HepG2 (cell line): ENCODE measurements around the gene FITM2. TPM values are rescaled to one million over a fixed set of nuclear protein-coding genes. Genes with fewer than 3 reads are reported as not detected.
A peak's percentile ranks its signal among the peaks of the same experiment; 100 is the strongest.

ENCODE experiments used
- EHMT2 ChIP-seq: fragments of 200-600 bp; sonication (generic); IDR thresholded peaks from 2 replicates; pipeline ENCODE4 v1.7.0; 2017; ENCODE audit warnings: antibody characterized with exemption, low read depth, low read length, borderline replicate concordance
- GMEB1 ChIP-seq: sonication (generic); formaldehyde crosslinking; IDR thresholded peaks from 2 replicates; pipeline ENCODE4 v1.5.1; 2020; ENCODE audit warnings: missing genetic modification reagents, mild to moderate bottlenecking, borderline replicate concordance
- GZF1 ChIP-seq: sonication (generic); formaldehyde crosslinking; IDR thresholded peaks from 2 replicates; pipeline ENCODE4 v1.5.1; 2020; ENCODE audit warnings: mild to moderate bottlenecking, missing genetic modification reagents
- MIER2 ChIP-seq: IDR thresholded peaks from 2 replicates; pipeline ENCODE4 v1.6.1; 2016; ENCODE audit warnings: missing biosample characterization, missing genetic modification reagents
- MTF2 ChIP-seq: sonication (generic); formaldehyde crosslinking; IDR thresholded peaks from 2 replicates; pipeline ENCODE4 v1.5.0; 2020; ENCODE audit warnings: missing genetic modification reagents, borderline replicate concordance
- MYNN ChIP-seq: sonication (generic); formaldehyde crosslinking; IDR thresholded peaks from 2 replicates; pipeline ENCODE4 v1.4.0; 2020; ENCODE audit warnings: mild to moderate bottlenecking, low read depth, missing genetic modification reagents
- NFKBIZ ChIP-seq: IDR thresholded peaks from 2 replicates; pipeline ENCODE4 v1.6.1; 2018; ENCODE audit warnings: missing genetic modification reagents, missing compliant biosample characterization
- PAWR ChIP-seq: sonication (generic); formaldehyde crosslinking; IDR thresholded peaks from 2 replicates; pipeline ENCODE4 v1.4.0; 2020; ENCODE audit warnings: missing genetic modification reagents, mild to moderate bottlenecking, borderline replicate concordance
- RARA ChIP-seq: IDR thresholded peaks from 2 replicates; pipeline ENCODE4 v1.6.1; 2016; ENCODE audit warnings: missing genetic modification reagents, missing compliant biosample characterization
- RBM39 ChIP-seq: fragments of 200-400 bp; formaldehyde crosslinking; IDR thresholded peaks from one replicate; pipeline ENCODE4 v1.6.1; 2018; ENCODE audit warnings: antibody characterized with exemption, mild to moderate bottlenecking, low read depth, low read length; ENCODE audit not compliant: poor library complexity, severe bottlenecking
- THRA ChIP-seq: sonication (generic); formaldehyde crosslinking; IDR thresholded peaks from 2 replicates; pipeline ENCODE4 v1.4.0; 2020; ENCODE audit warnings: missing genetic modification reagents, borderline replicate concordance
- ZBTB4 ChIP-seq: sonication (generic); formaldehyde crosslinking; IDR thresholded peaks from 2 replicates; pipeline ENCODE4 v1.4.0; 2020; ENCODE audit warnings: missing genetic modification reagents, mild to moderate bottlenecking, borderline replicate concordance
- ZFP1 ChIP-seq: IDR thresholded peaks from 2 replicates; pipeline ENCODE4 v1.6.1; 2016
- ZKSCAN8 ChIP-seq: IDR thresholded peaks from 2 replicates; pipeline ENCODE4 v1.6.1; 2016; ENCODE audit warnings: borderline replicate concordance, missing genetic modification reagents, missing compliant biosample characterization
- ZNF180 ChIP-seq: sonication (generic); formaldehyde crosslinking; IDR thresholded peaks from 2 replicates; pipeline ENCODE4 v1.4.0; 2020; ENCODE audit warnings: low read depth, missing genetic modification reagents, borderline replicate concordance
- ZNF20 ChIP-seq: sonication (generic); formaldehyde crosslinking; IDR thresholded peaks from 2 replicates; pipeline ENCODE4 v1.4.0; 2020; ENCODE audit warnings: mild to moderate bottlenecking, moderate library complexity, missing genetic modification reagents
- ZNF317 ChIP-seq: sonication (generic); formaldehyde crosslinking; IDR thresholded peaks from 2 replicates; pipeline ENCODE4 v1.5.0; 2020; ENCODE audit warnings: mild to moderate bottlenecking, missing genetic modification reagents
- ZNF605 ChIP-seq: sonication (generic); formaldehyde crosslinking; IDR thresholded peaks from 2 replicates; pipeline ENCODE4 v1.8.0; 2022; ENCODE audit warnings: mild to moderate bottlenecking, missing genetic modification reagents
- ZNF615 ChIP-seq: sonication (generic); formaldehyde crosslinking; IDR thresholded peaks from 2 replicates; pipeline ENCODE4 v1.5.0; 2020; ENCODE audit warnings: mild to moderate bottlenecking, missing genetic modification reagents, borderline replicate concordance
- ZNF691 ChIP-seq: sonication (generic); formaldehyde crosslinking; IDR thresholded peaks from 2 replicates; pipeline ENCODE4 v1.4.0; 2020; ENCODE audit warnings: missing genetic modification reagents, low read depth, mild to moderate bottlenecking, borderline replicate concordance
- ZNF747 ChIP-seq: sonication (generic); formaldehyde crosslinking; IDR thresholded peaks from 2 replicates; pipeline ENCODE4 v1.8.1; 2023; ENCODE audit warnings: missing genetic modification reagents, mild to moderate bottlenecking, borderline replicate concordance
- ZNF777 ChIP-seq: sonication (generic); formaldehyde crosslinking; IDR thresholded peaks from 2 replicates; pipeline ENCODE4 v1.4.0; 2020; ENCODE audit warnings: missing genetic modification reagents
- ZNF883 ChIP-seq: sonication (generic); formaldehyde crosslinking; IDR thresholded peaks from 2 replicates; pipeline ENCODE4 v1.5.1; 2020; ENCODE audit warnings: mild to moderate bottlenecking, missing genetic modification reagents; ENCODE audit errors: not compliant biosample characterization
- polyA plus RNA-seq, 8 experiments: library from polyadenylated mRNA; depleted of rRNA in 3 of 8; stranded (reverse) in 7 of 8; unstranded in 1 of 8; fragments of >200 nt; fragmentation: Illumina TruSeq in 4 of 8; extraction: Trizol in 4 of 8; gene quantifications; 2 replicates each; pipeline versions ENCODE4 v1.2.1 to v1.2.3, GENCODE V29; 2011 to 2016; ENCODE audit warnings: low read depth in 4 of 8, missing spikeins in 1 of 8, mixed read lengths in 1 of 8; ENCODE audit not compliant: insufficient read depth in 1 of 8
- total RNA-seq, 5 experiments: library from RNA; depleted of rRNA; stranded (reverse); fragments of >200 nt; fragmentation: Illumina TruSeq; extraction: Trizol; gene quantifications; 2 replicates each; pipeline ENCODE4 v1.2.3, GENCODE V29; 2016; ENCODE audit warnings: low read depth in 1 of 5

The FITM2 gene
- total and polyA plus RNA-seq, 2 of the 13 experiments (the other 11 are each of a cell fraction or from before 2014, with no cell fraction given): 9.6 to 24.5 TPM

GRCh38 chr20:44282192-44282591 is 28.8 kb downstream of the FITM2 start (continued):
- TF ChIP-seq ZNF615 (CRISPR knock-in tag) (no peak), ZNF747 (CRISPR knock-in tag) (no peak), ZFP1 (no peak), EHMT2 (peak; percentile 44; the same call in 1 of the 2 replicates), ZNF180 (CRISPR knock-in tag) (no peak), ZNF691 (CRISPR knock-in tag) (no peak), PAWR (CRISPR knock-in tag) (no peak), RARA (CRISPR knock-in tag) (peak; percentile 25; the same call in 1 of the 2 replicates), MTF2 (CRISPR knock-in tag) (no peak), RBM39 (no peak), GMEB1 (peak; percentile 48; the same call in 1 of the 2 replicates), ZNF605 (CRISPR knock-in tag) (0 out of 2 replicates have a peak, but pooled peaks have one; percentile 43), ZNF20 (no peak), ZKSCAN8 (CRISPR knock-in tag) (no peak), MIER2 (peak; percentile 75; the same call in 1 of the 2 replicates), ZBTB4 (CRISPR knock-in tag) (no peak), GZF1 (CRISPR knock-in tag) (no peak), THRA (no peak), MYNN (CRISPR knock-in tag) (no peak), NFKBIZ (CRISPR knock-in tag) (no peak), ZNF777 (CRISPR knock-in tag) (no peak), ZNF317 (CRISPR knock-in tag) (0 out of 2 replicates have a peak, but pooled peaks have one; percentile 43), ZNF883 (CRISPR knock-in tag) (no peak)
